ENCODE results near the gene SOX8.

SOX8 gene

DNA sequence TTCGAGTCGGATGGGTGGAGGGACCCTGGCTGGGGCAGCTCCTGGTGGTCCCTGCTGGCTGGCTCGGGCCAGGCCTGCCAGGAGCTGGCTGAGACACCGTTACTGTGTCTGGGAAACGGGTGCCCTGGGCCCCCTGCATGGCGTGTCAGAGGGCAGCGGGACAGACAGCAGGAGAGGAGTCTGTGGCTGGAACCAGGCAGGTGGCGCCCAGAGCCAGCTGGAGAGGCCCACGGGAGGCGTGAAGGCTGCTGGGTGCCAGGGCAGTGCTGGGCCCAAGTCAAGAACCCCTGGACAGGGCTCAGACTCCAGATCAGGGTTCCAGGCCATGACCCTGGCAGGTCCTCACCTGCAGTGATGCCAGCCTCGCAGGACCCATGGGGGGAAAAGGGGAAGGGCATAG is 16.6 kb downstream of the SOX8 start:
- no peak for TF ChIP-seq ELF4 (IDR thresholded peaks at IDR 0.05)
- TF ChIP-seq HDGF (IDR thresholded peaks at IDR 0.05; ENCODE audit: borderline replicate concordance): no peak
- TF ChIP-seq TARDBP (IDR thresholded peaks at IDR 0.05): no peak
- TF ChIP-seq, protein P1, sequence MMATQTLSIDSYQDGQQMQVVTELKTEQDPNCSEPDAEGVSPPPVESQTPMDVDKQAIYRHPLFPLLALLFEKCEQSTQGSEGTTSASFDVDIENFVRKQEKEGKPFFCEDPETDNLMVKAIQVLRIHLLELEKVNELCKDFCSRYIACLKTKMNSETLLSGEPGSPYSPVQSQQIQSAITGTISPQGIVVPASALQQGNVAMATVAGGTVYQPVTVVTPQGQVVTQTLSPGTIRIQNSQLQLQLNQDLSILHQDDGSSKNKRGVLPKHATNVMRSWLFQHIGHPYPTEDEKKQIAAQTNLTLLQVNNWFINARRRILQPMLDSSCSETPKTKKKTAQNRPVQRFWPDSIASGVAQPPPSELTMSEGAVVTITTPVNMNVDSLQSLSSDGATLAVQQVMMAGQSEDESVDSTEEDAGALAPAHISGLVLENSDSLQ (IDR thresholded peaks at IDR 0.05): no peak
- TF ChIP-seq LEF1 (IDR thresholded peaks at IDR 0.05; ENCODE audit: borderline replicate concordance): no peak
- no peak for TF ChIP-seq ARNT (IDR thresholded peaks at IDR 0.05)
- no peak for TF ChIP-seq ZNF384 (IDR thresholded peaks at IDR 0.05)
- TF ChIP-seq BHLHE40 (IDR thresholded peaks at IDR 0.05; ENCODE audit: borderline replicate concordance): no peak
- no peak for TF ChIP-seq FOXK2 (IDR thresholded peaks at IDR 0.05)
- no peak for TF ChIP-seq SUZ12 (IDR thresholded peaks at IDR 0.05)
- ChIA-PET CTCF (no interaction called here), POLR2A (interaction anchor here (1.1 kb wide), 1 partner anchor 17 kb away, joined by 6 read pairs; the partner anchor contains the start of gene SOX8)
- no peak for DNase-seq (ENCODE audit: extremely low spot score)

DNA sequence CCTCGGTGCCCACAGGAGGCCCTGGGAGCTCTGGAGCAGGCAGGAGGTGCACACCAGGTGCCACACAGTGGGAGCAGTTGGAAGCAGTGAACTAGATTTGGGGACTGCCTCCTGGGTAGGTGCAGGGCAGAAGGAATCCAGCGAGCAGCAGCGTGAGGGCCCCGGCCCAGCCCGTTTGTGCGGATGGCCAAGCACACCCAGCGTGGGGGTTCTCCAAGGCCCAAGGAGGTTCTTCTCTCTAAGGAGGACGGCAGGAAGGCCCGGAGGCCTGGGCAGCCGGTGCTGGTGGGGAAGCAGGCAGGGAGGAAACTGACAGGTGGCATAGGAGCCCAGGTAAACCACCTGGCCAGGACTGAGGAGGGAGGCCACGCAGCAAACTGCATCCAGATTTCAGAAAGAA is 17.0 kb downstream of the SOX8 start:
- ChIA-PET CTCF (no interaction called here), POLR2A (no interaction called here)
- no peak for DNase-seq (ENCODE audit: extremely low spot score)

DNA sequence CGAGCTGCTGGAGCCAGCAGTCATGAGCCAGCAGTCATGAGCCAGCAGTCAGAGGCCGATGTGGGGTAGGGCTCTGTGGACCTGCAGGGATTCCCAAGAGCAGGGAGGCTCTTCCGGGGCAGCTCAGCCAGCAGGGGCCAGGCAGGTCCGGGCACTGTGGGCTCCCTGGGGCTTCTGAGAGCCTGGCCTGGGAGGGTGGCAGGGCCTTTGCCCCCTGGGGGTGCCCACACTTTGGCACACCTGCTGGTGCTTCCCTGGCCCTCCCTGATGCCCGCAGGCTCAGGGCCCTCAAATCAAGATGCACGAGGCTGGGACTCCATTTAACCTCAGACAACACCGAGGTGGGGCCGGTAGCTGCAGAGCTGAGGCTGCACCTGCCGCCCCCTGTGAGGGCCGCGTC is 18.1 kb downstream of the SOX8 start:
- ChIA-PET POLR2A (no interaction called here), CTCF (no interaction called here)
- TF ChIP-seq, protein P1 (IDR thresholded peaks at IDR 0.05): no peak
- no peak for TF ChIP-seq ELF4 (IDR thresholded peaks at IDR 0.05)
- no peak for TF ChIP-seq CTBP1 (IDR thresholded peaks at IDR 0.05; ENCODE audit: borderline replicate concordance)
- DNase-seq (ENCODE audit: extremely low spot score): no peak

More for the DNA sequence above, 17.0 kb downstream of the SOX8 start:
- TF ChIP-seq FOXA1 (IDR thresholded peaks at IDR 0.05) (no peak), ZNF384 (IDR thresholded peaks at IDR 0.05) (no peak), SUZ12 (IDR thresholded peaks at IDR 0.05) (no peak), HDGF (IDR thresholded peaks at IDR 0.05; ENCODE audit: borderline replicate concordance) (no peak), L3MBTL2 (conservative IDR thresholded peaks at IDR 0.05) (no peak), ARNT (IDR thresholded peaks at IDR 0.05) (no peak), SP1 (IDR thresholded peaks at IDR 0.05) (no peak)

DNA sequence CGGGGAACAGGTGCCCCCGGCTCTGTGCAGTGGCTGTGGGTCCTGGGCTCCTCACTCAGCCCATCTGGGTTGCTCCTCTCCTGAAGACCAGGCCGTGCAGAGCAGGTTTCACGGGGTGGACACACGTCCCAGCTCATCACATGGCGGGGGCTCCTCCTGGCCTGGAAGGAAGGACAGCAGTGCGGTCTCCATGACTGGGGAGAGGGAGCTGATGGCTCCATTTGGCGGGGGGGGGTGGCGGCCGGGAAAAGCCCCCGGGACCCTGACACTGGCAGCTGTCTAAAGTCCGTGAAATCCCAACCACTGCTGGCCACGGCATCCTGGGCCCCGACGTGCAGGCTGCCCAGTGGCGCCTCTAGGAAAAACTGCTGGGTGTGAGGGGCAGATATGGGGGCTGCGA is 19.0 kb downstream of the SOX8 start:
- no peak for DNase-seq (ENCODE audit: extremely low spot score)
- CTCF ChIA-PET: no interaction called here
- no peak for TF ChIP-seq ARNT (IDR thresholded peaks at IDR 0.05)
- TF ChIP-seq L3MBTL2 (conservative IDR thresholded peaks at IDR 0.05): no peak
- TF ChIP-seq FOXK2 (IDR thresholded peaks at IDR 0.05): no peak
- TF ChIP-seq, protein P1 (IDR thresholded peaks at IDR 0.05): no peak
- no peak for TF ChIP-seq NFRKB (IDR thresholded peaks at IDR 0.05)
- TF ChIP-seq SUZ12 (IDR thresholded peaks at IDR 0.05): no peak
- TF ChIP-seq BHLHE40 (IDR thresholded peaks at IDR 0.05; ENCODE audit: borderline replicate concordance): no peak
- no peak for TF ChIP-seq ELF4 (IDR thresholded peaks at IDR 0.05)
- no peak for TF ChIP-seq CTBP1 (IDR thresholded peaks at IDR 0.05; ENCODE audit: borderline replicate concordance)
- no peak for TF ChIP-seq SP1 (IDR thresholded peaks at IDR 0.05)
- no peak for TF ChIP-seq ZNF384 (IDR thresholded peaks at IDR 0.05)
- TF ChIP-seq FOXM1 (IDR thresholded peaks at IDR 0.05; ENCODE audit: borderline replicate concordance): no peak
- TF ChIP-seq HDGF (IDR thresholded peaks at IDR 0.05; ENCODE audit: borderline replicate concordance): no peak
- no peak for TF ChIP-seq FOXA1 (IDR thresholded peaks at IDR 0.05)
- TF ChIP-seq LEF1 (IDR thresholded peaks at IDR 0.05; ENCODE audit: borderline replicate concordance): no peak
- POLR2A ChIA-PET: no interaction called here

DNA sequence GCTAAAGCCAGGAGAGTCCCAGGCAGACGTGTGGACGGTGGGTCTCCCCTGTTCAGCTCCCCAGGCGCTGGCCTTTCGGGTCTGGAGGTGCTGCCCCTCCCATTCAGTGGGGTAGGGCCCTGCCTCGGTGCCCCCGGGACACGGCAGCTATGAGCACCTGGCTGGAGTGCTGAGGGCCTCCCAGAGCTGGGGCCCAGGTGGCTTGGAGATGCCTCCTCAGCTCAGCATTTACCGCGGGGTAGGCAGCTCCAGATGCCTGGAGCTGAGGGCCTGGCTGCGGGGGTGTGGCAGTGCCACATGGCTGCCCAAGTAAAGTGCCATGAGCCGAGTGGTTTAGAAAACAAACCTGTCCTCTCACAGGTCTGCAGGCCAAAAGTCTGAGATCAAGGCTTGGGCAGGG is 19.5 kb downstream of the SOX8 start:
- ChIA-PET POLR2A (no interaction called here), CTCF (no interaction called here)
- no peak for DNase-seq (ENCODE audit: extremely low spot score)
- TF ChIP-seq NFRKB (IDR thresholded peaks at IDR 0.05) (no peak), SUZ12 (IDR thresholded peaks at IDR 0.05) (no peak), FOXM1 (IDR thresholded peaks at IDR 0.05; ENCODE audit: borderline replicate concordance) (no peak), L3MBTL2 (conservative IDR thresholded peaks at IDR 0.05) (no peak), BHLHE40 (IDR thresholded peaks at IDR 0.05; ENCODE audit: borderline replicate concordance) (no peak), FOXK2 (IDR thresholded peaks at IDR 0.05) (no peak), ELF4 (IDR thresholded peaks at IDR 0.05) (no peak), TARDBP (IDR thresholded peaks at IDR 0.05) (no peak), FOXA1 (IDR thresholded peaks at IDR 0.05) (no peak), CTBP1 (IDR thresholded peaks at IDR 0.05; ENCODE audit: borderline replicate concordance) (no peak), SP1 (IDR thresholded peaks at IDR 0.05) (no peak), ARNT (IDR thresholded peaks at IDR 0.05) (no peak), HDGF (IDR thresholded peaks at IDR 0.05; ENCODE audit: borderline replicate concordance) (no peak), ZNF384 (IDR thresholded peaks at IDR 0.05) (no peak), LEF1 (IDR thresholded peaks at IDR 0.05; ENCODE audit: borderline replicate concordance) (no peak)
- TF ChIP-seq, protein P1 (IDR thresholded peaks at IDR 0.05): no peak

DNA sequence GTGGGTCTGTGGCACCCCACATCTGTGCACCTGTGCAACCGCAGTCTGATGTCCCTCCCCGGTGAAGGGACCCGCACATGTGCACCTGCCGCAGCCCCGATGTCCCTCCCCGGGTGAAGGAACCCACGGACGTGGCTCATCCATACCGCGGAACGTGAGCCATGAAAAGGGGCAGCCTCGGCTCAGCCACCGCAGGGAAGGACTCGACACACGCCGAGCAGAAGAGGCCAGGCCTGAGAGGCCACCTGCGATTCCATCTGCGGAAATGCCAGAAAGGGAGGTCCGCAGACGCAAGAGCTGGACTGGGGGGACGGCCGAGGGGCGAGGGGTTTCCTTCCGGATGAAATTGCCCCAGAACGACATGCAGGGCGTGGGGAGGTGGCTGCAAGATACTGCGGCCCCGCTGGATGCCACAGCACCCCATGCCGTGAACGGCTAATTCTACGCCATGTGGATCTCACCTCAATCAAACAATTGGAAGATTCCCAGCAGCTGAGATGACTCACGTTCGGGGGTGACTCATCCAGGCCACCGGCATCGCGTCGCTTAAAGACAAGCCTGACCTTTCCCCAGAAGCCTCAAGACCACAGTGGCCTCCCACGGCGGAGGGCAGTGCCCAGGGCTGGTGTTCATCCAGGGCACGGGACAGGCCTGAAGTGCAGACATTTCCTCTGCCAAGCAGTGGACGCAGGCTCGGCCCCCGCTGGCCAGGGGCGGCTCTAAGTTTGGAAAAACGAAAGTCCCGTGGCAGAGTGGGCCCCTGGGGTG is 21.0 kb downstream of the SOX8 start:
- TF ChIP-seq NFRKB (IDR thresholded peaks at IDR 0.05): no peak
- CTCF ChIA-PET: no interaction called here
- peak; percentile 36 for DNase-seq (ENCODE audit: extremely low spot score)
- POLR2A ChIA-PET: no interaction called here
